GM23248 (cell line): Measurements from ENCODE around the gene ATOSB.

Source experiments
- EZH2 ChIP-seq: fragments of 200-600 bp; sonication (generic); IDR thresholded peaks from 2 replicates; pipeline ENCODE4 v1.6.1; 2018; ENCODE audit warnings: antibody characterized with exemption, mild to moderate bottlenecking; ENCODE audit not compliant: insufficient read depth, poor library complexity, severe bottlenecking
- EZH2phosphoT487 ChIP-seq: fragments of 200-600 bp; sonication (generic); IDR thresholded peaks from 2 replicates; pipeline ENCODE4 v1.6.1; 2018; ENCODE audit warnings: antibody characterized with exemption, moderate library complexity, mild to moderate bottlenecking, low read depth; ENCODE audit not compliant: insufficient read depth

- TF ChIP-seq EZH2 (no peak), EZH2phosphoT487 (no peak)
Measured at GRCh38 chr9:35074791-35075190, 40.9 kb downstream of the ATOSB start.
